T-helper 1 cell treated with Interleukin-12 subunit alpha and Interleukin-12 subunit beta and Interleukin-4 antibody, amounts not matched to agents 30 μg/mL and 1 μg/mL, for 36 hours (primary cell): Measurements from ENCODE around the gene RBSN.
A peak's percentile ranks its signal among the peaks of the same experiment; 100 is the strongest.

Experiments used
- H3K27ac Mint-ChIP-seq: one replicate; pipeline ENCODE4 v1.8.0; 2021; ENCODE audit warnings: mild to moderate bottlenecking, mixed read lengths
- H3K27me3 Mint-ChIP-seq: one replicate; pipeline ENCODE4 v1.8.0; 2021; ENCODE audit warnings: low read depth, mixed read lengths
- H3K36me3 Mint-ChIP-seq: one replicate; pipeline ENCODE4 v1.8.0; 2021; ENCODE audit warnings: low read depth, mixed read lengths
- H3K4me1 Mint-ChIP-seq: one replicate; pipeline ENCODE4 v1.8.0; 2021; ENCODE audit warnings: low read depth, mixed read lengths
- H3K4me3 Mint-ChIP-seq: one replicate; pipeline ENCODE4 v1.8.0; 2021; ENCODE audit warnings: mild to moderate bottlenecking, moderate library complexity, mixed read lengths
- H3K9me3 Mint-ChIP-seq: one replicate; pipeline ENCODE4 v1.8.0; 2021; ENCODE audit warnings: mixed read lengths

RBSN gene

GRCh38 chr3:15112011-15112410 lies 13.1 kb upstream of the RBSN start:
- Mint-ChIP-seq H3K27me3 (peaks cover 36% of the 10 kb centered on the region), H3K4me3 (no peak overlapping the region), H3K36me3 (no peaks in the 10 kb centered on the region), H3K4me1 (peaks cover 8% of the 10 kb centered on the region), H3K27ac (no peak overlapping the region), H3K9me3 (no peaks in the 10 kb centered on the region)

GRCh38 chr3:15110206-15110605 lies 11.3 kb upstream of the RBSN start:
- H3K4me1 Mint-ChIP-seq, result peaks cover 8% of the 10 kb centered on the region
- no peaks in the 10 kb centered on the region for H3K36me3 Mint-ChIP-seq
- H3K4me3 Mint-ChIP-seq, result no peak overlapping the region
- H3K27me3 Mint-ChIP-seq, result peaks cover 32% of the 10 kb centered on the region
- H3K9me3 Mint-ChIP-seq, result no peaks in the 10 kb centered on the region
- H3K27ac Mint-ChIP-seq, result no peak overlapping the region

DNA sequence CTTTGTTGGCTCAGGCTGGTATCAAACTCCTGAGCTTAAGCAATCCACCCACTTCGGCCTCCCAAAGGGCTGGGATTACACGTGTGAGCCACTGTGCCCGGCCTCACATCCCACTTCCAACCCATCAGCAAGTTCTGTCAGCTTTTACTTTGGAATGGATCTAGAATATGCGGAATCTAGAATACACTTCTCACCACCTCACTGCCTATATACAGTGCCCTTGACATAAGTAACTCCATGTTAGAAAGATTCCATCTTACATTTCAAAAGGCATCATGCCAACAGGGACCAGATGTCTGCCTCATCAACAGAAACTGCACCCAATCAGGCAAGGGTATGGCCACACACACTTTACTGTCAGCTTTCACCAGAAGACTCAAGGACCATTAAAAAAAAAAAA lies 9.9 kb upstream of the RBSN start:
- Mint-ChIP-seq H3K4me1 (peaks cover 8% of the 10 kb centered on the region), H3K9me3 (no peaks in the 10 kb centered on the region), H3K36me3 (no peaks in the 10 kb centered on the region), H3K27me3 (peaks cover 24% of the 10 kb centered on the region), H3K4me3 (no peak overlapping the region), H3K27ac (no peak overlapping the region)

- peaks cover 8% of the 10 kb centered on the region for H3K4me1 Mint-ChIP-seq
- H3K27ac Mint-ChIP-seq, result no peak overlapping the region
- H3K9me3 Mint-ChIP-seq, result no peaks in the 10 kb centered on the region
- no peak overlapping the region for H3K4me3 Mint-ChIP-seq
- peaks cover 24% of the 10 kb centered on the region for H3K27me3 Mint-ChIP-seq
- no peaks in the 10 kb centered on the region for H3K36me3 Mint-ChIP-seq
Measured at GRCh38 chr3:15108082-15108545, 9.2 kb upstream of the RBSN start.

DNA sequence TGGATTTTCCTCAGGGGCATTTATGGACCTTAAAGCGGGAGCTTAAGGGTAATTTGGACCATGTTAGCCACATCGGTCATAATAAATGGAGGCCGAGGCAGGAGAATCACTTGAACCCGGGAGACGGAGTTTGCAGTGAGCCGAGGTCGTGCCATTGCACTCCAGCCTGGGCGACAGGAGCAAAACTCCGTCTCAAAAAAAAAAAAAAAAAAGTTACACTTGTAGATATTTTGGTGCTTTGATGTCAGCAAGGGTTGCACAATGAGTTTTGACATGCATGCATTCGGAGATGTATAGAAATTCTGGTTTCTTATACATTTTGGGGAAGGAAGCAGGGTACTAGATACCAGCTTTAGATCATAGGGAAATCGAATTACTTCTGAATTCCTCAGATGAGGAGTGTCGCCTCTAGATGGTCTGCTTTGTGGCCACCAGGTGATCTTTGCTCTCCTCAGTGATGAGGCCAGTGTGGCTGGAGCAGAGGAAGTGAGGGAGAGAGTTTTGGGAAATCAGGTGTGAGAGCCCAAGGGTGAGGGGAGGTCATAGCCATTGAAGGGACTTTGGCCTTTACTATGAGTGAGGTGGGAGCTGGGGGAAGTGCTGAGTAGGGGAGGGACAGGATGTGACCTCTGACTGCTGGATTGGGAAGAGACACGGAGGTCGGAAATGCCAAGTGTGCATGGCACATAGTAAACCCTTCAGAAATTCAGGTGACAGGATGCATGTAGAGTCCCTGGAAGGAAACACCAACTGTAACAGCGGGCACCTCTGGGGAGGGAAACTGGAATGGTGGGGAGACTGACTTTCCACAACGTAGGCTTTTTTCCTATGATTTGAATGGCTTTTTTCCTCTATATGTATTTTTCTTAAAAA lies 8.4 kb upstream of the RBSN start:
- H3K27me3 Mint-ChIP-seq, result peaks cover 24% of the 10 kb centered on the region
- H3K27ac Mint-ChIP-seq, result no peak overlapping the region
- no peaks in the 10 kb centered on the region for H3K36me3 Mint-ChIP-seq
- peaks cover 8% of the 10 kb centered on the region for H3K4me1 Mint-ChIP-seq
- no peak overlapping the region for H3K4me3 Mint-ChIP-seq
- no peaks in the 10 kb centered on the region for H3K9me3 Mint-ChIP-seq

DNA sequence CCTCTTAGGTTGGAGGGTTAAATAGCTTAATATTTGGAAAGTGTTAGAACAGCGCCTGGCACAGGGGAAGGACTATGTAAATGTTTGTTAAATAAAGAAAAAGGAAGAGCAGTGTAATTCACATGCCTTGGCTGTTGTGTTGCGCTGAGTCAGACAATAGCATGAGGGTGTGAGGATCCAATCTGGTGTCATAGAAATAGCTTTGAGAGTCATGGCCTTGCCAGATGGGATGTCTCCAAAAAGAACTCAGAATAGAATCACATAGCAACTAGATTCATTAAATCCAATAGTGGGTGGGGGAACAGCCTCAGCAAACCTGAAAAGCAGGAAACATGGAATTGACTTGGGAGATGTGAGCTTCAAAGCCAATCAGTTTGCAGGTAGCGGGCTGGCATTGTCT lies 3.9 kb upstream of the RBSN start:
- Mint-ChIP-seq H3K9me3 (no peaks in the 10 kb centered on the region), H3K4me1 (peaks cover 17% of the 10 kb centered on the region), H3K36me3 (peaks cover 3% of the 10 kb centered on the region), H3K4me3 (no peak overlapping the region), H3K27ac (no peak overlapping the region), H3K27me3 (peaks cover 7% of the 10 kb centered on the region)

GRCh38 chr3:15102256-15102655 lies 3.3 kb upstream of the RBSN start:
- Mint-ChIP-seq H3K27me3 (peaks cover 5% of the 10 kb centered on the region), H3K27ac (no peak overlapping the region), H3K4me1 (peaks cover 18% of the 10 kb centered on the region), H3K4me3 (no peak overlapping the region), H3K36me3 (peaks cover 4% of the 10 kb centered on the region), H3K9me3 (no peaks in the 10 kb centered on the region)

DNA sequence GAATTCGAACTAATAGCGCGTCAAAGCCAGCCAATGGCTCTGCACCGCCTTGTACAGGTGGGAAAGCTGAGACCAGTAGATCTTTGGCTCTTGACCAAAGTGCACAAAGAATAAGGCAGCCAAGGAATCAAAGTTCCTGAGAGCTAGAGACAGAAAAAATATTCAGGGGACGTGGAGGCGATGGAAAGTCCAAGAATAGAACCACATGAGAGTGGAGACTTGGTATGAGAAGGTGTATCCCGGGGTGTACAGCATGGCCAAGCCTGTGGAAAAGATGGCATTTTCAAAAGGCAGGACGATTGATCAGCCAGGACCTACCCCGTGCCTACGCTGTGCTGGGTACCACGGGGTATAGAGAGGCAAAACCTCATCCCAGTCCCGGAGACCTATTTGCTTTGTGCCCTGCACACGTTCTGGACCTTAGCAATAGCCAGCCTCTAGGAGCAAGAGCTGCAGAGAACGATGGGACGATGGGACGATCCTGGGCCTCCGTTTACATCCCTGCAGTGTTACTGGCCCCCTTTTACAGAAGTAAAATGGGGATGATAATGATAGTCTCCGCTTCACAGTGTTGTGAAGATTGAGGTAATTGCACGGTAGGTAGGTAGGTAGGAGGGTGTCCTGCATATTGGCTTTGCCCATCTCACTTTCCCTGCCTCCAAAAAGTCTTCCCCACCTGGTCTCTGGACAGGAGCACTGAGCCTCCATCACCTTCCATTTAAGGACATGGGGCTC lies 583 bp upstream of the RBSN start:
- H3K27me3 Mint-ChIP-seq, result peaks cover 4% of the 10 kb centered on the region
- peaks cover 26% of the 10 kb centered on the region for H3K4me1 Mint-ChIP-seq
- H3K9me3 Mint-ChIP-seq, result no peaks in the 10 kb centered on the region
- peak overlapping the region; percentile 98 for H3K27ac Mint-ChIP-seq
- H3K36me3 Mint-ChIP-seq, result peaks cover 22% of the 10 kb centered on the region
- H3K4me3 Mint-ChIP-seq, result peak overlapping the region; percentile 96

GRCh38 chr3:15097891-15098290 lies 1.1 kb downstream of the RBSN start:
- H3K36me3 Mint-ChIP-seq, result peaks cover 27% of the 10 kb centered on the region
- H3K4me3 Mint-ChIP-seq, result peak overlapping the region; percentile 96
- H3K27me3 Mint-ChIP-seq, result peaks cover 4% of the 10 kb centered on the region
- H3K4me1 Mint-ChIP-seq, result peaks cover 28% of the 10 kb centered on the region
- peak overlapping the region; percentile 98 for H3K27ac Mint-ChIP-seq
- no peaks in the 10 kb centered on the region for H3K9me3 Mint-ChIP-seq

DNA sequence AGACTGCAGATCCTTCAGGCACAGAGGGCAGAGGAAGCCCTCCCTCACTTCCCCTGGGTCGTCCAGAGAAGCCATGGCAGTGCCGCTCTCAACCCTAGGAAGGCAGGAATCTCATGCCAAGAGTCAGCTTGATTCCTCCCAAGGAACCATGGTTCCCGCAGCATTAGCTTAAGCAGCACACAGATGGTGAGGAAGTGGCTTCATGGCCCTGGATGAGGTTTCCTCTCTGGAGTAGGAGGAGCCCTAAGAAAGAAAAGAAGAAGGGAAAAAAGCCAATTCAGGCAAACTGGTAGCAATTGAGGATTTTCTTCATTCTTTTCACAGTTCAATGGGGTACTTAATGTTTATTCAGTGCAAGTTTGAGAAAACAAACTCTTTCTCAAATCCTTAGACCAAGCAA lies 2.9 kb downstream of the RBSN start:
- Mint-ChIP-seq H3K4me3 (no peak overlapping the region), H3K27ac (no peak overlapping the region), H3K27me3 (peaks cover 4% of the 10 kb centered on the region), H3K9me3 (no peaks in the 10 kb centered on the region), H3K36me3 (peaks cover 32% of the 10 kb centered on the region), H3K4me1 (peaks cover 30% of the 10 kb centered on the region)

DNA sequence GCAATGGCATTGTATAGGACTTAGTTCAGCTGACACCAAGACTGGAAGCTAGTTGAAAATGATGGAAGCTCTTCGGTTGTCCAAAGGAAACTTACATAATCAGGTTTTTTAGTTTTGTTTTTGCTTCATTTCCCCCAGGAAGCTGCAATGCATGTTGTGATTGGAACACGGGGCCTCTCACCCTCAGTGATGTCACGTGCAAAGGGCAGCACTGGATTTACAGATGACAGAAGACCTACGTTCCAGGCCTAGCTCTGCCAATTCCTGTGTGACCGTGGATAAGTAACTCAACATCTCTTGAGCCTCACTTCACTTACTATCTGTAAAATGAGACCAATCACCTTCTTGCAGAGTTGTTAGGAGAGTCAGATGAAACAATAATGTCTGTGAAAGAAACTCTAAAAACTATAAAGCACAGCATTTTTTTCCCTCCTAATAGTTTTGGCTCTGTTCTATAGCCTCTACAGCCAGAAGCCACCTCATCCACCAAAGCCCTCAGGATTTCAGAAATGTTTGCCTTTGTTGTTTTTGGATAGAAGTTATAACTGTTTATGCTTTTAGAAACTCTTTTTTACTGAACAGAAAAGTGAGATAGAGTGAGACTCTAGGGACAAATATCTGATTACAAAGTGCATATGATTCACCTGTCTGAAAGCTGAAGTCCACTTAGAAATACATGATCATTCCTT lies 4.6 kb downstream of the RBSN start:
- Mint-ChIP-seq H3K27ac (no peak overlapping the region), H3K36me3 (peaks cover 39% of the 10 kb centered on the region), H3K4me3 (no peak overlapping the region), H3K27me3 (peaks cover 4% of the 10 kb centered on the region), H3K9me3 (no peaks in the 10 kb centered on the region), H3K4me1 (peaks cover 25% of the 10 kb centered on the region)

DNA sequence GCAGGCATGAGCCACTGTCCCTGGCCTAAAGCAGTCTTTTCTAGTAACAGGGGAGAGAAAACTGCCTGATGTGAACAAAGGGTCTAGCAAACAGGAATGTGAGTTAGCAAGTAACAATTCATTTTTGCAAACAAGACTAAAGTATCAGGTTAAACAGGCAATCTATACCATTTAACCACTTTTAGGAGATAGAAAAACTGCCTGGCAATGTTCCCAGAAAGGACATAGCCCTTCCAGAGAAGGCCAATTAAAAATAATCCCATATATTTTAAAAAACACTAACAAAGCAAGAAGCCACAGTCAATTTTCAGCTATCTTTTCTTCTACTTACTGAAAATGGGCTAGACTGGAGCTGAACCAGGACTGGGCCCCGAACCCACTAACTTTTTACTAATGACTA lies 6.3 kb downstream of the RBSN start:
- H3K4me1 Mint-ChIP-seq, result peaks cover 15% of the 10 kb centered on the region
- H3K36me3 Mint-ChIP-seq, result peaks cover 35% of the 10 kb centered on the region
- no peaks in the 10 kb centered on the region for H3K9me3 Mint-ChIP-seq
- H3K27me3 Mint-ChIP-seq, result peaks cover under 1% of the 10 kb centered on the region
- H3K27ac Mint-ChIP-seq, result no peak overlapping the region
- no peak overlapping the region for H3K4me3 Mint-ChIP-seq

DNA sequence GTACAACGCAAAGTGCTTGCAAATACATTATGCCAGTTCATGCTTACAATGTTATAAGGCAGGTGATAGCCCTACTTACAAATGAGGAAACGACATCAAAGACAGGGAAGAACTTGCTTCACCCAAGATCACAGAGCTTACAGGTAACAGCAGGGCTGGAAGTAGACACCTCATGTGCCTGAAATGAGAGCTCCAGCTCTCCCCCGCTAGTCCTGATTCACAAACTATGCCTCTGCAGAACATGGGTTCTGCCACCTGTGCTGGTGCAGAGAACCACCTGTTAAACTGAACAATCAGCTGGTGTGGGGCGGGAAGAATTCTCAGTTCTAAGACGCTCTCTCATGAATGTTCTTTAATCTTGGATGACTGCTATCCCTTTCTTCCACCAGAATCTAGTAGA lies 7.4 kb downstream of the RBSN start:
- Mint-ChIP-seq H3K27me3 (no peaks in the 10 kb centered on the region), H3K4me3 (no peak overlapping the region), H3K9me3 (no peaks in the 10 kb centered on the region), H3K4me1 (peaks cover 12% of the 10 kb centered on the region), H3K27ac (no peak overlapping the region), H3K36me3 (peaks cover 35% of the 10 kb centered on the region)

DNA sequence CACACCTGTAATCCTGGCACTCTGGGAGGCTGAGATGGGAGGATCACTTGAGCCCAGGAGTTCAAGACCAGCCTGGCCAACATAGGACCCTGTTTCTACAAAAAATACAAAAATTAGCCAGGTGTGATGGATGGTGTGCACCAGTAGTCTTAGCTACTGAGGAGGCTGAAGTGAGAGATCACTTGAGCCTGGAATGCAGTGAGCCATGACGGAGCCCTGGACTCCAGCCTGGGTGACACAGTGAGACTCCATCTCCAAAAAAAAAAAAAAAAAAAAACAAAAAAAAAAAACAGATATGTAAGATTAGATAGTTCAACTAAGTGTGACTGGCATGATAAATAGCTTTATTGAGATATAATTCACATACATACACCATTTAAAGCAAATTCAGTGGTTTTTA lies 9.7 kb downstream of the RBSN start:
- H3K36me3 Mint-ChIP-seq, result peaks cover 30% of the 10 kb centered on the region
- no peaks in the 10 kb centered on the region for H3K9me3 Mint-ChIP-seq
- H3K27ac Mint-ChIP-seq, result no peak overlapping the region

More for the DNA sequence above, 9.7 kb downstream of the RBSN start:
- Mint-ChIP-seq H3K4me1 (peaks cover 4% of the 10 kb centered on the region), H3K4me3 (no peak overlapping the region), H3K27me3 (no peaks in the 10 kb centered on the region)
